GM18907 (cell line): ENCODE results near the gene RLN1.
"Not testable (repeated sequence)": the region's sequence is repeated elsewhere in the genome, so short reads cannot be mapped to it uniquely, and the experiment has no call there.

Experiments used
- ATAC-seq: cut with Tn5 transposase; IDR thresholded peaks from one replicate; pipeline ENCODE4 v1.9.1; 2021; ENCODE audit warnings: mild to moderate bottlenecking, moderate library complexity; ENCODE audit not compliant: unreplicated experiment

The RLN1 gene, protein sequence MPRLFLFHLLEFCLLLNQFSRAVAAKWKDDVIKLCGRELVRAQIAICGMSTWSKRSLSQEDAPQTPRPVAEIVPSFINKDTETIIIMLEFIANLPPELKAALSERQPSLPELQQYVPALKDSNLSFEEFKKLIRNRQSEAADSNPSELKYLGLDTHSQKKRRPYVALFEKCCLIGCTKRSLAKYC

GRCh38 chr9:5338992-5339981 lies at the start of gene RLN1:
Gene RLN1 (minus strand): TSS chr9:5339876. CDS start chr9:5339746, 130 bp downstream.
- ATAC-seq: peak; percentile 99

DNA sequence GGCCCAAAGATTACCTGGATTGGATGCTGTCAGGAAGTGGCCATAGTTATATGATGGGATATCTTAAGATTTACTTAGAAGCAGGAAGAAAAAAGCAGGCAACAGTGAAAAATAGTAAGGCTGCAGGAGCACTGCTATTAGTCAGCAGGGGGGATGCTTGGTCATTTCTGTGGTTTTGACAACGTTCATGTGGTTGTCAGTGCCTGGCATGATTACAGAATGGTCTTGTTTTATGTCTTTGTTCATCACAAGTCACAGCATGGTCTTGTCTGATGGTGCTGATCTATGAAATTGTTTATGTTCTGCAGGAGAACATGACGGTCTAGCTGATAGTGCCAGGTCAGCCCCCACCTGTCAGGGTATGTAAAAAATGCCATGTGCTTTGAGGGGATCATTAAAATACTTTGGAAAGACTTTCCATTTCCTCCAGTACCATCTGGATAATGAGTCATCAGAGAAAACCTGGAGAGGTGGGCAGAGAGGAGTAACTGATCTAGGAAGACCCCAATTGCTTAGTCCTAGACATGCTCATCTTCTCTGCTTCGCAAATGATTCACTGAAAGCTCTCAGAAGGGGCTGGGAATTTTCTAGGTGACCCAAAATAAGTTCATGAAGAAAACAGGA lies 49.5 kb upstream of the RLN1 start:
- peak; percentile 84 for ATAC-seq

DNA sequence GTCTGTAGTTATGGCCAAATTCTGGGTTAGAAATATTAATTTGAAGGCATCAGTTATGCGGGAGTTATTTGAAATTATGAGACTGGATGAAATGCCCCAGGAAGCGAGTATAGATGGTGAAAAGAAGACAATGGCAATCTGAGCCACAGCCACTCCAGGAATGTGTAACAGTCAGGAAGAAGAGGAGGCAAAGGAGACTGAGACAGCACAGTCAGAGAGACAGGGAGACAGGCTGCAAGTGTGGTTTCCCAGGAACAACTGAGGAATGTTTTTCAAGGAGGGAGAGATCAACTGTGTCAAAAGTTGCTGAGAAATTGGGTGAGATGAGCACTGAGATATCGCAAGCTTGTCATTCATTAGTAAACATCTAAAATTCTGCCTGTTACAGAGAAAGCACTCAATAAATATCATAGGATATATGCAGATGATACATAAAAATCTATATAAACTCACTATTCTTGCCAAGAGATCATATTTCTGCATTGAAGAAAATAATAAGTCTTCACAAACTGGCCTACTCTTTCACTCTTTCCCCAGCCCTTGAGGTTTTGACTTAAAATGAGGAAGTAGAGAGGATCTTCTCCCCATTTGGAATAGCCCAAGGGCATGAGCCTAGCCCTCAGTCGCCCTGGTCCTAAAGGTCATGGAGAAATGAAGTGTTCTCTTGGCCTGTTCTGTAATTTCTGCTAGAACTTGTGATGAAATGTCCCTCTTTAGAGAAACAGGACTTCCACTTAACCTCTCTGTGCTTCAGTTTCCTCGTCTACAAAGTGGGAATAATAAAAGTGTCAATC lies 48.5 kb upstream of the RLN1 start:
- no peak for ATAC-seq

- no peak for ATAC-seq
Observed at GRCh38 chr9:5384436-5384835, 44.8 kb upstream of the RLN1 start.

DNA sequence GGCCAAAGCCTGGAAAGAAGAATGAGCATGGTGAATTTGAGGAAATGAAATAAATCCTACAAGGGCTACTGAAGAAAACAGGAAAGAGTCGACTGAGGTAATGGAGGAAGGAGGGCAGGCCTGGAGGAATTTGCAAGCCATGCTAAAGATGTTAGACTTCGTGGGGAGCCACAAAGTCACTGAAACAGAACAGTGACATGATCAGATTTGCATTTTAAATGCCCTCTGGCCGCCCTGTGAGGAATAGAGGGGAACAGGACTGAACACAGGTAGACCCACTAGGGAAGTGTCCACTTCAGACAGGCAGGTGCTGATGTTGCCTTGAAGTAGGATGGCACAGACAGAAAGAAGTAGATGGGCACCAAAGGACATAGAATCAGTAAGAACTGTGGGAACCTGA lies 42.8 kb upstream of the RLN1 start:
- peak; percentile 63 for ATAC-seq

- no peak for ATAC-seq
Observed at GRCh38 chr9:5375790-5376477, 36.3 kb upstream of the RLN1 start.

- ATAC-seq: peak; percentile 76
Observed at GRCh38 chr9:5375091-5375490, 35.4 kb upstream of the RLN1 start.

GRCh38 chr9:5364294-5365024 lies 24.8 kb upstream of the RLN1 start:
- ATAC-seq: peak; percentile 96

DNA sequence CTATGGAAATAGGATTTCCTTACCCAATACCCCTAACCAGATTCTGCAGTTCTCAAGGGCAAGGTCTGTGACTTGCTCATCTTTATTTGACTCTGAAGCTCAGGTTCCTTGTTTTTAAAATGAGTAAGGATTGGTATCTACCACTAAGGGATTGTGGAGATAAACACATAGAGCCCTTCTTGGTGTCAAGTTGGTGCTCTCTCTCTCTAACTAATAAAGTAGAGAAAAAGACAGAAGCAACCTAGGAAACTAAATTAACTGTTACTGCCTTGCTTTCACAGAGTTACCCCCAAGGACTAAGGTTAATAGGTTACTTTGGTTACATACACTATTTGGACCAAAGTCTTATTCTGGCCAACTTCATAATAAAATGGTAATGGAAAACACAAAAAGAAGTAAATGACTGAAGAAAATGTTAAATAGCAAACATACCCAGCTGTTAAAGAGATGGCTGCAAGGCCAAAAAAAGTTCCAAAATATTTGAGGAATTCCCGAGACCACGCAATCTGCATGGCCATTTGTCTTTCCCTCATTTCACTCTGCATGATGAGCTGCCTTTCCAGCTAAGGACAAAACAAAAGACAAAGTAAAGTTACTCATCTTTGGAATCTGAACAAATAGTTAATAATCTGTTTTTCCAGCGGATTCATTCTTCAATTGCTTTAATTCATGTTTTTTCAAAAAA lies 21.8 kb upstream of the RLN1 start:
- ATAC-seq: no peak

DNA sequence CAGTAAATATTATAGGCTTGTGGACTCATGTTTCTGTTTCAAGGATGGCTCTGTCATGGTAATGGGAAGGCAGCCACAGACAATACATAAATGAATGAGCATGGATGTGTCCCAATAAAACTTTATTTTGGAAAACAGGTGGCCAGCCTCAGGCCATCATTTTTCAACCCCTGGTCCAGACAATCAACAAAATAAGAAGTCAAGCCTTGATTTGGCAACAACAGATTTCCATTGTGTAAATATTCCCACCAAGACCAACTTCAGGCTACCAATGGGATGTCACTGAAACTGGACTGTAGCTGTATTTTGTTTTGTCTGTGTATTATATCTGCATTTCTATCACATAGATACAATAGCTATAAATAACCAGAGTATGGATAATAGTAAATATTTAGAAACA lies 20.7 kb upstream of the RLN1 start:
- ATAC-seq: no peak

DNA sequence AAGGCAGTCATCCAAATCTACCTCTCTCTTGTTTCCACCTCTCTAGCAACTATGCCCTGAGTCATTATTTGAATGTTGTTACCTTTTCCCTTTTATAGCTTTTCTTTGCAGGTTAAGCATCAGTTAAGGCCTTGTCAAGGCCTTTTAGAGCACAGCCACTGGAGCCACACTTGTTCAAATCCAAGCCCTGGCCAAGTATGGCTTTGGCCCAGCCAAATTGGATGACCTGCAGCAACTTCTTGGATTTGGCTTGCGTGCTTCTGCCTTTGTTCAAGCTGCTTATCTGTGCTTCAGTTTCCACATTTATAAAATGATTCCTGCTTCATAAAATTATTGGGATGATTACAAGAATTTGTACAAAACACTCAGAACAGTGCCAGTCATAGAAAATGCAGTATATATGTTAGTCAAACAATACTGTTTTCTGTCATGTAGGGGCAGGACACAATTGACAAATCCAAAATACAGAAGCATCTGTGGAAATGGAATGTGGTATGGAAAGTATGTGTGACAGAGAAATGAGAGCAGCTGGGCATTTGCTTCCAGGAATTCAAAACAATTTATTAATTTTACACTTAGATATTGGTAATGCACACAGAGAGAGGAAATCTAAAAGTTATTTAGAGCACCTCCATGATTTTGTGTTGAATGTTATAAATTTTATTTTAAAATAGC lies 17.9 kb upstream of the RLN1 start:
- ATAC-seq: no peak

- ATAC-seq: no peak
Observed at GRCh38 chr9:5355817-5356216, 16.1 kb upstream of the RLN1 start.

- no peak for ATAC-seq
Observed at GRCh38 chr9:5355226-5355625, 15.6 kb upstream of the RLN1 start.

- no peak for ATAC-seq
Observed at GRCh38 chr9:5354184-5354583, 14.5 kb upstream of the RLN1 start.

DNA sequence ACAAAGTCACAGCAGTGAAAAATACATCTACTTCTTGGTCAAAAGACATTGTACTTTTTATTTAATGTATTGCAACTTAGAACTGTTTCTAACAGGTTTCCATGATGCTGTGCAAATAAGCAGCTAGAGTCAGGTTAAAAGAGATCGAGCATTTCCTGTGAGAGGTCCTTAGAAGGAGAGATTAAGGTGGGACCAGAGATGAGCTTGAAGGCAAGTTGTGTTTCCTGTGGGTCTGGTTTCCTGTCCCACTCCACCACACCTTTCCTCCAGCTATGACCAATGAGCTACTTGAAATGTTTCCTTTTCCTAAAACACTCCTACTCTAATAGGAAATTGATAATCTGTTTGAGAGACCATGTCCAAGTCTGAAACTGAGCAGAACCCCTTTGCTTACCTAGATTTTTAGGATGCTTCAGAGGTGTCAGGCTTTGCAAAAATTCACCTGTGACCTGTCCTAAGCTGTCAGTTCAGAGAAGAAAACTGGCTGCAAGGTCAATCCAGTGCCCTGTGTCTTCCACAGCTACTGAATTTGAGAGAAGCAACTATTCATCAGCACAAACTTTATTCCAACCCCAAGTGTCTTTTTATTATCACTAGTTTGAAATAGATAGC lies 13.1 kb upstream of the RLN1 start:
- no peak for ATAC-seq

DNA sequence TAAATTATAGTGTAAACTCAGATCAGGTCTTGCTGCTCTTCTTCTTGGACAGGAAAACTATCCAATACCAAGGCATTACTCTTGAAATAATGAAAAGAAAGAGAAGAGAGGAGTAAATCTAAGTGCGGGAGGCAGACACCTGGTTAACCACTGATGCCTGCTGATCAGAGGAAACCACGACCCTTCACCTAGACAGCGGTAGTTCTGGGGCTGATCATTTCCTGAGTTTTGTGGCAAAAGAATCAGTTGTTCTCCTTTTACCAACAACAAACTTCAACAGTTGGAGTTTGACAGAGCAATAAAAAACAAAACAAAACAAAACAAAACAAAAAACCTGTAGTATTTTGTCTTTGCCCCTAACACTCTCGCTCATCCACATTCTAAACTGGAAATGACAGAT lies 3.0 kb downstream of the RLN1 start:
- ATAC-seq: no peak

DNA sequence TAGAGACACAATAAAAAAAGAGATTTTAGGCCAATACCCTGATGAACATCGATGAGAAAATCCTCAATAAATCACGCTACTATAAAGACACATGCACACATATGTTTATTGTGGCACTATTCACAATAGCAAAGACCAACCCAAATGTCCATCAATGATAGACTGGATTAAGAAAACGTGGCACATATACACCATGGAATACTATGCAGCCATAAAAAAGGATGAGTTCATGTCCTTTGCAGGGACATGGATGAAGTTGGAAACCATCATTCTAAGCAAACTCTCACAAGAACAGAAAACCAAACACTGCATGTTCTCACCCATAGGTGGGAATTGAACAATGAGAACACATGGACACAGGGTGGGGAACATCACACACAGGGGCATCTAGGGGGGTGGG lies 8.4 kb downstream of the RLN1 start:
- ATAC-seq: not testable (repeated sequence)

GRCh38 chr9:5326893-5327548 lies 12.7 kb downstream of the RLN1 start:
- no peak for ATAC-seq
